ENCODE results near the gene NEO1.

- TF ChIP-seq EZH2 (IDR thresholded peaks at IDR 0.05; ENCODE audit: borderline replicate concordance) (no peak), CTCF (IDR thresholded peaks at IDR 0.05; ENCODE audit: poor library complexity) (no peak), EZH2phosphoT487 (IDR thresholded peaks at IDR 0.05; ENCODE audit: low read depth, severe bottlenecking, unreplicated experiment) (no peak)
These were observed 57.9 kb downstream of the NEO1 start for GRCh38 chr15:73110201-73110600.

Measured in hepatocyte (in vitro differentiated cells).